SK-MEL-5 (cell line): ENCODE data around the gene AIM2. TPM values are rescaled to one million over a fixed set of nuclear protein-coding genes. Genes with fewer than 3 reads are reported as not detected.
"Not testable (repeated sequence)": the region's sequence is repeated elsewhere in the genome, so short reads cannot be mapped to it uniquely, and the experiment has no call there.

Source experiments
- DNase-seq: peaks from one replicate; pipeline ENCODE4 v3.0.0-alpha.2; 2016; ENCODE audit warnings: low read depth, low spot score
- in situ Hi-C: cut with HindIII; loops from 2 replicates; pipeline ENCODE4 v1.10.0; 2016; ENCODE audit warnings: low sequenced_read_pairs, high pct_unique_total_duplicates, low pct_unique_long_range_greater_than_20kb
- total RNA-seq: library from RNA; depleted of rRNA; stranded (reverse); fragments of >200 nt; shearing (Covaris generic); gene quantifications from 2 replicates; pipeline ENCODE4 v1.2.3, GENCODE V29; 2014

AIM2 gene
- total RNA-seq, 1 experiment from 2014 or later, result 2.9 TPM

DNA sequence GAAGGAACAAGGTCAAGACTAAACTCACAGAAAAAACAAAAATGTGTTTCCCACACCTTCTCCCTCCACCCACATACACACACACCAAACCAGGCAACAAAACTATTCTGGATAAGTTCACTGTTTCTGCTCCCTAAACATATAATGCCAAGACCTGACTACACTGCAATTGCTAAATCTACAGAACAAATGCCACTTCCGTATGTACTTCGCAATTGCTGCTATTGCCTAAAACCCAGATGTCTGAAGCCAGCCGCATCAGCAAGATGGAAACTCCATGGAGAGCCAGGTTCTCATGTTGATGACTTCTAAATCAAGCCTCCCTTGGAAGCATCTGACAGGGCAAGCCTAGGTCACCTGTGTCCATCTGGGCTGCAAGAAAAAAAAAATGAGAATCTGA is 8.3 kb upstream of the AIM2 start:
- no peak for DNase-seq
- in situ Hi-C loops, result no loop called here

DNA sequence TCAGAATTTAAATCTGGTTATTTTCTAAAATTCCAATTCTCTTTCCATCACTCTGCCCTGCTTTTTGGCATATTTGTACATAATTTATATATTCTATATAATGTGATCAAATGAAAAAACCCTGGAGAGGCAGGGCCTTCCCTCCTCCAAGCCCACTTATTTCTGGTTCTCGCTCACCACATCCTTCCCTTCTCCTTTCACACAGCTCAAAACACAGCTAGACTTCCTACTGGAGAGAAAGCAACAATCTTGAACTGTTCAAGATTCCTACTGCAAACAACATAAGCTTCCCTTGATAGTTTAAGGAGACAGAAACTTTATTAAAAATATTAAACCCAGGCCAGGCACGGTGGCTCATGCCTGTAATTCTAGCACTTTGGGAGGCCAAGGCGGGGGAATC is 7.6 kb upstream of the AIM2 start:
- DNase-seq, result no peak

DNA sequence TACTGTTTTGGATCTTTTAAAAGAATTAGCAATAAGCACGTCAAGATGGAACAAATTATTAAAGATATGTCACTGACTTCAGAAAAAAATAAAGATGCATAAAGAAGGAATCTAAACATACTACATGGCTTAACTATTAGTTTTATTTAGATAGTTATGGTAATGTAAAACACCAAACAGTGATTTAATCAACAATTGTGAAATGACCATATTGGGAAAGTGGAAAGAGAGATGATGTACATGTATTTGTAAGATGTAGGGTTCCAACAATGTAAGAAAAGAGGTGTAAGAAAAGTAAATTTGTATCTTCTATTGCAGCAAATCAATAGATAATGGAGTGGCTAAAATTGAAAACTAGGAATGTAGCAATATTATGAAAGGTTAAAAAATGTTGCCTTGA is 6.4 kb upstream of the AIM2 start:
- DNase-seq, result no peak
- in situ Hi-C loops, result no loop called here

More for the DNA sequence above, 7.6 kb upstream of the AIM2 start:
- in situ Hi-C loops, result no loop called here

DNA sequence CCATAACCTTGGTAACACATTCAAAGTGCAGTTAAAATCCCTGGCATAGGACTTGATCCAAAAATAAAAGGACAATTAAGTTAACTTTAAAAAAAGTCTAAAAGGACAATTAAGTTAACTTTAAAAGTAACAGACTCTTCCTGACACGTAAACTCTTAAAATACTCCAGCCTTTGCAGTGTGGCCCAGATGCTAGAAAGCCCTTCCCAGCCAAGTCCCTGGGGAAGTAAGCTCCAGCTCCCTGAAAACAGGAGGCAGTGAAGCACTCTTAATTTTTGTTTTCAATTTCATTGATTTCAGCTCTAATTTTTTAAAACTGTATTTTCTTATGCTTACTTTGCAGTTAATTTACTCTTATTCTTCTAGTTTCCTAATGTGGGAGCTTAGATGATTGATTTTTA is 5.1 kb upstream of the AIM2 start:
- in situ Hi-C loops, result no loop called here
- no peak for DNase-seq

DNA sequence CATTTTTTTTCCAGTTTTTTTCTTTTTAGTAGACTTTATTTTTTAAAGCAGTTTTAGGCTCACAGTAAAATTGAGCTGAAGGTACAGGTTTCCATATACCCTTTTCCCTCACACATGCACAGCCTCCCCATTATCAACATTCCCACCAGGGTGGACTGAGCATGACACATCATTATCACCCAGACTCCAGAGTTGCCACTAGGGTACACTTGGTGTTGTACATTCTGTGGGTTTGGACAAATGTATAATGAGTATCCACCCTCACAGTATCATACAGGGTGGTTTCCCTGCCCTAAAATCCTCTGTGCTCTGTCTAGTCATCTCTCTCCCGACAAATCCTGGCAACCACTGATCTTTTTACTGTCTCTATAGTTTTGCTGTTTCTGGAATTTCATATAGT is 3.0 kb upstream of the AIM2 start:
- in situ Hi-C loops, result no loop called here
- DNase-seq, result no peak

DNA sequence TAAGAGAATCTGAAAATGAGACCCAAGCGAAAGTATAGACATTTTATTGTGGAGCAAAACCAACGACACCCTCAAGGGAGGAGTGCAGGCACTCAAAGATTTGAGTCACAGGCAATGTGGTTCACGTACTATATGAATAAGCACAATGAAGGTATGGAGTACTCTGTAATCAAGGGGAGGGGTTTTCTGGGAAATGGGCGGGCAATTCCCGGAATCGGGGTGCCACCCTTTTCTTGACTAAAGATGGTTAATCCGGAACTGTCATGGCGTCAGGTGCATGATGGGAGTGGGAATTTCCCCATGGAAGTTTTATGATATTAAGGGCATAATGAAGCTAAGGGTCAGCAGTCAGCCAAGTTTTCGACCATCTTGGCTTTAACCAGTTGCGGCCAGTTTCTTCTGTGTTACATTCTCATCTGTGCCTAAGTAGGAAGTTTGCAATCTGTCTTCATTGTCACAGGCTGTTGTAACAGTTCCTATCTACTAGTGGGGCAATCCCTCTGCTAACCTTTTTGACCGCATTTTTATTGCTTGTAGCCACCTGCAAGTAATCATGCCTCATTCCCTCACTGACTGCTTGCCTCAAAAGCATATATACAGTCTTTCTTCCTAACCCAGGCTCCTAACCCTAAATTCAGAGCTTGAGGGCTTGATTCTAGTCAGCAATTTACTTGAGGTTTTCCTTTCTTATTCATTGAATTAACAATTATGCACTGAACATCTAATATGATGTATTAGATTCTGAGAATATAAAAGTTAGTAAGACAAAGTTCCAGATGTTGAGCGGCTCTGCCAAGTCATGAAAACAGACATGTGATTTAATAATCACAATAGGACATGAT is 775 bp upstream of the AIM2 start:
- peak; percentile 73 for DNase-seq
- in situ Hi-C loops, result no loop called here

DNA sequence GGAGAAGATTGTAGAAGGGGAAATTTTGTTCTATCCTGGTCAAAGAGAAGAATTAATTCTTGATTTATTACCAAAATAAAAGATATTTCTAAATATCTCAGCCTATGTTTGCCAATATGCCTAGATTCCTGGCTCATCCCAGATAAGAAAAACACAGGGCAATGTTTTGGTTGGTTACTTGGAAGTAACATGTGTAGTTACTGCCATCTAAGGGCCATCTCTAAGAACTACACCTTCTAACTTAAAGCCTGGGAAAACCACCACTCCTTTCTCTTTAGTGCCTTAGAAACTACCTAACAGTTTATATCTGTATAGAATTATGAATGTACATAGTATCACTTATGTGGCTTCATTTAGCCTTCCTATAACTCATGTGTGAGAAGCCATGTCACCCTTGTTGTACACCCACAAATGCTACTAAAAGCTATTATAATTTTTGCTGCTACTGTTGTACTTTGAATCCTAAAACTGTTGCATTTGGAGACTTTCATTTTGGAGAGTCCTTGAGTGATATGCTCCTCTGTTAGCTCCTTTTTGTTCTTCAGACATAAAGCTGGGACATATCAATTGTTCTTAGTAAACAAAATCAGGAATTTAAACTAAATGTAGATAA is 4.5 kb downstream of the AIM2 start:
- in situ Hi-C loops, result no loop called here
- peak; percentile 76 for DNase-seq

DNA sequence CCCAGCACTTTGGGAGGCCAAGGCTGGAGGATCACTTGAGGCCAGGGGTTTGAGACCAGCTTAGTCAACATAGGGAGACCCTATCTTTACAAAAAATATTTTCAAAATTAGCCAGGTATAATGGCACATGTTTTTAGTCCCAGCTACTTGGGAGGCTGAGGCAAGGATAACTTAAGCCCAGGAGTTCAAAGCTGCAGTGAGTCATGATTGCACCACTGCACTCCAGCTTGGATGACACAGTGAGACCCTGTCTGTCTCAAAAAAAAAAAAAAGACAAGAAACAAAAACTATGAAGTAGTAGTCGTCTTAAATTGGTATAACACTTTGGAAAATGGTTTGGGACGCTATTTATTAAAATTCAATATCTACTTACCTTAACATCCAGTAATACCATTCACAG is 7.7 kb downstream of the AIM2 start:
- no peak for DNase-seq
- in situ Hi-C loops, result no loop called here

DNA sequence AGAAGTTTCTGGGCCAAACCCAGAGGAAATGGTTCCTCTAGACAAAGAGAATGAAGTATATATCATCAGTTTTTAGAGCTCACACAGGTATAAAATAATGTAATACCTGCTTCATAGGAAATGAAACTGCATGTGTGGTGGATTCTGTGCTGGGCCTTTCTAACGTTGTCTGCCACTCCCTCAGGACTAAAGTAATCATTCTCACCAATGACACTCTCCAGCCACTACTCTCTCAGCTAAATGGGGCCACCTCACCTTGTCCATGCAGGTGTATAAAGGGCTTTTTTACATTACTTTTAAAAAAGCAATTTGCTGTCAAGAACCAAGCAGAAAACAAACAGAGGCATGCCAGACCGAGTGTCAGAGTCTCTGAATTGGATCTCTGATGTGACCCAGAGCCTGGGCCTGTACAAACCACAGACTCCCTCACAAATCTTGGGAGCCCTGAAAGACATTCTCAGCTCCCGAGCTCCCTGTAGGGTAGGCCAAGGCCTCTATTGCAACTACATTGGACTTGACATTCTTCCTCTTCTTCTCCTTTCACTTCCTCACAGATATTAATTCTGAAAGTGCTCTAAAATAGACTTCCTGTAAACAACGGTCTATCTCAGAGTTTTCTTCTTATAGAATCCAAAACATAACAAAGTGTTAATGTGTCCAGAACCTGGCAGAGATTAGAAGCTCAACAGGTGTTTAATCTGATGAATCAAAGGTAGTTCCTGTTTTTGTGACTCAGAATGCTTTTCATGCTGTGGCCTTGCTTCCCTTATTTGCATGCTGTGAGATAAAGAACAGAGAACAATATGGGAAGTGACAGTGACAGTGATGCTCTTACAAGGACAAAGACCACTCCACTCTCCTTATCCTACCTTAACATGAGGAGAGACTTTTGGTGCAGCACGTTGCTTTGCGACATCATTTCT is 8.6 kb downstream of the AIM2 start:
- in situ Hi-C loops, result no loop called here

DNA sequence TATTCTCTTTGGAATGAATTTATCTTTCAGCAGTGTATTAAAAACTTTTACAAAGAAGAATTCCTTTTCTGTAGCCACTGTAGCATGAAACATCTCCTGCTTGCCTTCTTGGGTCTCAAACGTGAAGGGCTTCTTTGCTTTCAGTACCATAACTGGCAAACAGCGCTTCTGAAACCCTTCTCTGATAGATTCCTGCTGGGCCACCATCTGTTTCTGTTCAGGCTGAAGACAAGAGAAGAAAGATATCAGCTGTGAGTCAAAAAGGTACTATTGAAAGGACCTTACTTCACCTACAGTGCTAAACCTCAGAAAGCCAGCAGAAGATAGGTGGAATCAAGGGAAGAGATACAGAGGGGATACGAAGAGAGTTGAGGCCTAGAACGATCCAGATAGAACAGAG is 10.5 kb downstream of the AIM2 start:
- DNase-seq, result no peak
- in situ Hi-C loops, result no loop called here

More for the DNA sequence above, 8.6 kb downstream of the AIM2 start:
- no peak for DNase-seq

DNA sequence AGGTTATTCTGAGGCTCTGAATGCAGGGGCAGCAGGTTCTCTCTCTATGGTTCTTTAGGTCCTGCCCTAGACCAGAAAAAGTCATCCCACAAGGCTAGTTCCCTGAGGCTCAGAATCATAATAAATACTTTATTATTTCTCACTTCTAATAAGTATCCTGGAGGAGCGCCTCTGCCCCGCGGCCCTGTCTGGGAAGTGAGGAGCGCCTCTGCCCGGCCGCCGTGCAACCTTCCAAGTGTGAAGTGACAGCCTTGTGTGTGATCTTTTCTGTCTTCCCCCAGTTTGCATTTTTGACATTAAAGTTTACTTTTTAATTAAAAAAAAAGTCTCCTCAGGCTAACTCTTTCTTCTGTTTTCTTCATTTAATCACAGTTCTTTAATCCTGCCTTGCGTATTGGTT is 11.5 kb downstream of the AIM2 start:
- DNase-seq, result no peak
- in situ Hi-C loops, result no loop called here

DNA sequence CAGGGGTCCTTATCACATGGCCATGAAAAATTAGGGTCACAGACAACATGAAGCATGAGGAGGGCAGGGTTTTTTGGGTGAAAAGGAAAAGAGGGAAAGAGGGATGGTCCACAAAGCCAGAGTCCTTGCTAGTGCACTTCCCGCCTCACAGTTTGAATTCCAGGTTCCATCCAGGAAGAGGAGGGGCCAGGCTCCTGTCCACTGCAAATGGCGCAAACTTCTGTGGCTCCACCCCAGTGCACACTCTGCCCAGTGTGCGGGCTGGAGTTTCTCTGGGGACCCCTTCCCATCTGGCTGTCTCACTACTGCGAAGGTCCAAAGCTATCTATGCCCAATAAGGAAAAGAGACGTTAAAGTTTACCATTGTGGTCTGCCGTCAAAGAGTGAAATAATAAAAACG is 17.8 kb downstream of the AIM2 start:
- DNase-seq, result no peak
- in situ Hi-C loops, result no loop called here

DNA sequence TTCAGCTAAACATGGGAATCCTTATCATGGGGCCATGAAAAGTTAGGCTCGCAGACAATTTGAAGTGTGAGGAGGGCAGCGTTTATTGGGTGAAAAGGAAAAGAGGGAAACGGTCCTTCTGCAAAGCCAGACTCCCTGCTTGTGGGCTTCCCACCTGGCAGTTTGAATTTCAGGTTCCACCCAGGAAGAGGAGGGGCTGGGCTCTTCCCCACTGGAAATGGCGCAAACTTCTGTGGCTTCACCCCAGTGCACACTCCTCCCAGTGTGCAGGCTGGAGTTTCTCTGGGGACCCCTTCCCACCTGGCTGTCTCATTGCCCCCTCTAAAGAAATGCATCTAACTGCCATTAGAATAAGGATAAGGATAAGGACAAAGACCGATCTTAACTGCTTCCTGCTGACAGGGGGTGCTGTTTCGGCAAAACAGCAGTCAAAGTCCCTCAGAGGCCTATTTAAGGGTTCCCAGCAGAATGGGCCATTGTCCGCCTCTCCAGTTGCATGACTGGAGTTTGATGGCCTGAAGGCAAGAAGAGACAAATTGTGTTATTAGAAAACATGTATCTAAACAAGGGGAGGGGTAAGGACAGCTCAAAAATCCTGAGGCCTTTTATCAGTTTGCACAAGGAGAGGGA is 20.4 kb downstream of the AIM2 start:
- in situ Hi-C loops, result no loop called here
- peak; percentile 97 for DNase-seq

DNA sequence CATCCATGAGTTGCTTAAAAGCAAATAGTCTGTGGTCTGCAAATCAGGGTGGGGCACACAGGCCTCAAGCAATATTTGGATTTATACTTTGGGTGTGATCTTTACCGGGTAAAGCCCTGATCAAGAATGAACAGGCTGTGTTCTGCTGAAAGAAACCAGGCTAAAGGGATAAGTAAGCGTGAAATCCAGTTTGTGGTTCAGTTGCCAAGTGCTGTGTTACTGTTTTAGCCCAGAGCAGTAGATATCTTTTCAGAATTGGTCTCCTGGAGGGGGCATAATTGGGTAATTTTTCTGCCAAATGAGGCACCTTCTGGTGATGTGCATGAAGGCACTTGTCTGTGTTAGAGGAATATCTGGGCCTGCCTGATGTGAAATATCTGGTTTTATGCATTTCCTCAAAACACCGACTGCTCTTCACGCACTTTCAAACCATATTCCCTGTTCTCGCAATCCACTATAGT is 21.4 kb downstream of the AIM2 start:
- peak; percentile 22 for DNase-seq
- in situ Hi-C loops, result no loop called here

DNA sequence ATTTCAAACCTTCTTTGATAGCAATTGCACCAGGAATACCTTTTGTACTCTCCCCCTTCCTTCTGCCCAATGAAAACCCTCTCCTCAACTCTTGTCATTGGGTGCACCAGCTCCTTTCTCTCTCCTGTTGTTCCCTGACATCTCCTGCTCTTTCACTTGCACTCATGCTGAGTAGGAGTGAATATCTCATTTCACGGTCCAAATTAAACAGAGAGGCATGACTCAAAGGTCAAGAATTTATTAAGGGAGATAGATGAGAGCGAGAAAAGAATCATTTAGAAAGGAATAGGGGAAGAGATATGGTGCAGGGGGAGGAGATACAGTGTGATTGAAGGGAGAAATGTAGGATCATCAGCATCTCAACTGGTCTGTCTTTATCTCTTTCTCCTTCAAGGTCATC is 22.1 kb downstream of the AIM2 start:
- DNase-seq, result peak; percentile 31

DNA sequence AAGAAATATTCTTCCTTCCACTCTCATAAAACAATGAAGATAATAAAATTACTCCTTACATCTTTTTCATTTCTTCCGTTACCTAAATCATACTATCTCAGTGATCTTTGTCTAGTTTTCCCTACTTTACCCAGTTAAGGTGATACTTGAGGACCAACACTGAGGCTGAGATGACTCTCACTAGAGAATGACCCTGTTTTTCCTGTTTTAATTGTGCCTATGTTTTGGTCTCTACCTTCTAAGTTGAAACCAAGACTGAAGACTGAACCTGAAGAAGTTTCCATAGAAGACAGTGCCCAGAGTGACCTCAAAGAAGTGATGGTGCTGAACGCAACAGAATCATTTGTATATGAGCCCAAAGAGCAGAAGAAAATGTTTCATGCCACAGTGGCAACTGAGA is 25.1 kb downstream of the AIM2 start:
- in situ Hi-C loops, result no loop called here
- no peak for DNase-seq

More for the DNA sequence above, 22.1 kb downstream of the AIM2 start:
- in situ Hi-C loops, result no loop called here

DNA sequence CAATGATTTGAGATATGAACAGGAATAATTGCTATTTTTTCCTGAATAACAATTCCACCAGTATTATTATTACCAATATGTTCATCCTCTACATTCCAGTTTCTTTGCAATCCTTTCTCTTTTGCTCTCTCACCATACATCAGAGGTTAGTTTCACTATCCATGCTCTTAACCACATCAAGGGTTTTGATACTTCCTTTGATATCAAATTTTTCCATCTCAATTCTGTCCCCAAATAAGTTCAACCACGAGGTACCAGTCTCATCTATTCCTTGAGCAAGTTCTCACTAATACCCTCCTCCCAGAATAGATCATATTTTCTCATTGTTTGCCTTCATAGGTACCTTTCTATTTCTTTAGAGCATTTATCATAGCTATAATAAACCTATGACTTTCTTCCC is 30.1 kb downstream of the AIM2 start:
- in situ Hi-C loops, DNase-seq: not testable (repeated sequence)
